Smooth muscle cell (in vitro differentiated cells): ENCODE results near the gene KRTAP5-1. TPM values are rescaled to one million over a fixed set of nuclear protein-coding genes. Genes with fewer than 3 reads are reported as not detected.
"Not testable (repeated sequence)": the region's sequence is repeated elsewhere in the genome, so short reads cannot be mapped to it uniquely, and the experiment has no call there.

Source experiments
- DNase-seq: peaks from one replicate; lab custom pipeline; 2025; ENCODE audit not compliant: unreplicated experiment; lab: John Stamatoyannopoulos, UW
- H2AFZ ChIP-seq: fragments of 200-600 bp; sonication (generic); 2 replicates; pipeline ENCODE4 v1.6.0; 2016; ENCODE audit warnings: antibody characterized with exemption, low read depth, mild to moderate bottlenecking
- H3F3A ChIP-seq: fragments of 200-600 bp; sonication (generic); 2 replicates; pipeline ENCODE4 v1.6.0; 2017; ENCODE audit warnings: antibody characterized with exemption, low read depth
- H3K27ac ChIP-seq: fragments of 200-600 bp; sonication (generic); 2 replicates; pipeline ENCODE4 v1.5.1; 2016; ENCODE audit warnings: low read depth, mild to moderate bottlenecking
- H3K27me3 ChIP-seq: fragments of 200-600 bp; sonication (generic); 2 replicates; pipeline ENCODE4 v1.6.1; 2016; ENCODE audit warnings: low read depth, mild to moderate bottlenecking
- H3K36me3 ChIP-seq: fragments of 200-600 bp; sonication (generic); 2 replicates; pipeline ENCODE4 v1.5.1; 2016; ENCODE audit warnings: low read depth
- H3K4me1 ChIP-seq: fragments of 200-600 bp; sonication (generic); 2 replicates; pipeline ENCODE4 v1.5.1; 2016; ENCODE audit warnings: low read depth
- H3K4me2 ChIP-seq: fragments of 200-600 bp; sonication (generic); 2 replicates; pipeline ENCODE4 v1.6.0; 2016; ENCODE audit warnings: mild to moderate bottlenecking
- H3K4me3 ChIP-seq: fragments of 200-600 bp; sonication (generic); 2 replicates; pipeline ENCODE4 v1.5.1; 2016; ENCODE audit warnings: mild to moderate bottlenecking
- H3K79me2 ChIP-seq: fragments of 200-600 bp; sonication (generic); 2 replicates; pipeline ENCODE4 v1.6.0; 2016; ENCODE audit warnings: low read depth, mild to moderate bottlenecking
- H3K9ac ChIP-seq: fragments of 200-600 bp; sonication (generic); 2 replicates; pipeline ENCODE4 v1.6.0; 2016; ENCODE audit warnings: low read depth
- H3K9me3 ChIP-seq: fragments of 200-600 bp; sonication (generic); replicated peaks from 2 replicates; pipeline ENCODE4 v1.5.1; 2016; ENCODE audit warnings: low read depth
- H4K20me1 ChIP-seq: fragments of 200-600 bp; sonication (generic); 2 replicates; pipeline ENCODE4 v1.6.0; 2016; ENCODE audit warnings: low read depth
- WGBS: methylation state at CpG from one replicate; pipeline ENCODE4 v1.1.7; 2016; ENCODE audit warnings: low lambda C conversion rate; 5-methylcytosine and 5-hydroxymethylcytosine counted together
- polyA plus RNA-seq: library from polyadenylated mRNA; unstranded; fragments of >200 nt; fragmentation: Nextera tagmentation; extraction: Ambion mirVana; gene quantifications from 2 replicates; pipeline ENCODE4 v1.2.1, GENCODE V29; 2016
- total RNA-seq: library from RNA; depleted of rRNA; stranded (reverse); fragments of >200 nt; gene quantifications from 2 replicates; pipeline ENCODE4 v1.2.3, GENCODE V29; 2014
- TF ChIP-seq, protein P1 (sequence below): fragments of 200-600 bp; sonication (generic); IDR thresholded peaks from 2 replicates; pipeline ENCODE4 v1.5.1; 2017; ENCODE audit warnings: borderline replicate concordance, mild to moderate bottlenecking, antibody characterized with exemption; ENCODE audit not compliant: insufficient read depth, poor library complexity, severe bottlenecking

Gene KRTAP5-1, protein sequence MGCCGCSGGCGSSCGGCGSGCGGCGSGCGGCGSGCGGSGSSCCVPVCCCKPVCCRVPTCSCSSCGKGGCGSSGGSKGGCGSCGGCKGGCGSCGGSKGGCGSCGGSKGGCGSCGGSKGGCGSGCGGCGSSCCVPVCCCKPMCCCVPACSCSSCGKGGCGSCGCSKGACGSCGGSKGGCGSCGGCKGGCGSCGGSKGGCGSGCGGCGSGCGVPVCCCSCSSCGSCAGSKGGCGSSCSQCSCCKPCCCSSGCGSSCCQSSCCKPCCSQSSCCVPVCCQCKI
- not detected in 2 replicates for total RNA-seq
- 0.45 TPM in 1 of 2 replicates, not detected in the other for polyA plus RNA-seq

DNA sequence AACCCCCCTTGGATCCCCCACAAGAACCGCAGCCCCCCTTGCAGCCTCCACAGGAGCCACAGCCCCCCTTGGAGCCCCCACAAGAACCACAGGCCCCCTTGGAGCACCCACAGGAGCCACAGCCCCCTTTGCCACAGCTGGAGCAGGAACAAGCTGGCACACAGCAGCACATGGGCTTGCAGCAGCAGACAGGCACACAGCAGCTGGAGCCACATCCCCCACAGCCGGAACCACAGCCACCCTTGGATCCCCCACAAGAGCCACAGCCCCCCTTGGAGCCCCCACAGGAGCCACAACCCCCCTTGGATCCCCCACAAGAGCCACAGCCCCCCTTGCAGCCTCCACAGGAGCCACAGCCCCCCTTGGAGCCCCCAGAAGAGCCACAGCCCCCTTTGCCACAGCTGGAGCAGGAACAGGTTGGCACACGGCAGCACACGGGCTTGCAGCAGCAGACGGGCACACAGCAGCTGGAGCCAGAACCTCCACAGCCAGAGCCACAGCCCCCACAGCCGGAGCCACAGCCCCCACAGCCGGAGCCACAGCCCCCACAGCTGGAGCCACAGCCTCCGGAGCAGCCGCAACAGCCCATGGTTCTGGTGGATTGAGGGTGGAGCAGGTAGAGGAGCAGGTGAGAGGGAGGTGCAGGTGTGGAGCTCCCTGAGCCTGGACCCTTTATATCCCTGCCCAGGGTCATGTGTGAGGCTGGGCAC lies at the start of gene KRTAP5-1:
Gene KRTAP5-1 (minus strand): TSS at position 623 of the 710 bp plus-strand sequence. CDS start 34 bp downstream, at position 589.
- H3K9ac ChIP-seq: not testable (repeated sequence)

DNA sequence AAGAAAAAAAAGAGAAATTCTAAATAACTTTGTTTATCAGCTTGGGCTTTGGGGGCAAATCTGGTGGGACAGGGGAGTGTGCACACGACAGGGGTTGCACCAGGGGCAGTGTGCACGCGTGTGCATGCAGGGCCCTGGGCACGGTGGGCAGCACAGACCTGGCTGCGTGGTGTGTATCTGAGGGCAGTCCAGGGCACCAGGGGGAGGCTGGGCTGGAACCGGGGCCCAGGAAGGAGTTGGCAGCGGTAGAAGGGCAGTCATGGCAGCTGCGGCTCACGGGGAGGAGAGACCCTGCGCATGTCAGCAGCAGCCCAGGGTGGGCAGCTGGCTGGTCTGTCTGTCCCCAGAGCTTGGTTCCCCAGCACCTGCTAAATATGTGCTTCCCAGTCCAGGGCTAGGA lies 48.8 kb upstream of the KRTAP5-1 start:
- Histone ChIP-seq H3F3A (no peaks in the 10 kb centered on the region), H3K27me3 (peaks cover 33% of the 10 kb centered on the region), H3K9ac (no peak overlapping the region), H2AFZ (no peak overlapping the region), H4K20me1 (no peaks in the 10 kb centered on the region), H3K79me2 (no peaks in the 10 kb centered on the region), H3K4me1 (no peaks in the 10 kb centered on the region), H3K36me3 (no peaks in the 10 kb centered on the region), H3K9me3 (no peaks in the 10 kb centered on the region), H3K27ac (no peak overlapping the region), H3K4me2 (no peak overlapping the region), H3K4me3 (no peak overlapping the region)
- no peak for DNase-seq
- TF ChIP-seq, protein P1, sequence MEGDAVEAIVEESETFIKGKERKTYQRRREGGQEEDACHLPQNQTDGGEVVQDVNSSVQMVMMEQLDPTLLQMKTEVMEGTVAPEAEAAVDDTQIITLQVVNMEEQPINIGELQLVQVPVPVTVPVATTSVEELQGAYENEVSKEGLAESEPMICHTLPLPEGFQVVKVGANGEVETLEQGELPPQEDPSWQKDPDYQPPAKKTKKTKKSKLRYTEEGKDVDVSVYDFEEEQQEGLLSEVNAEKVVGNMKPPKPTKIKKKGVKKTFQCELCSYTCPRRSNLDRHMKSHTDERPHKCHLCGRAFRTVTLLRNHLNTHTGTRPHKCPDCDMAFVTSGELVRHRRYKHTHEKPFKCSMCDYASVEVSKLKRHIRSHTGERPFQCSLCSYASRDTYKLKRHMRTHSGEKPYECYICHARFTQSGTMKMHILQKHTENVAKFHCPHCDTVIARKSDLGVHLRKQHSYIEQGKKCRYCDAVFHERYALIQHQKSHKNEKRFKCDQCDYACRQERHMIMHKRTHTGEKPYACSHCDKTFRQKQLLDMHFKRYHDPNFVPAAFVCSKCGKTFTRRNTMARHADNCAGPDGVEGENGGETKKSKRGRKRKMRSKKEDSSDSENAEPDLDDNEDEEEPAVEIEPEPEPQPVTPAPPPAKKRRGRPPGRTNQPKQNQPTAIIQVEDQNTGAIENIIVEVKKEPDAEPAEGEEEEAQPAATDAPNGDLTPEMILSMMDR: no peak
- WGBS: 91% methylated on average over 4 of the region's 10 CpGs

More for the DNA sequence above, at the start of gene KRTAP5-1:
- not testable (repeated sequence) for H3K4me2 ChIP-seq, H3K4me3 ChIP-seq, H4K20me1 ChIP-seq, H2AFZ ChIP-seq, H3K9me3 ChIP-seq, H3F3A ChIP-seq, H3K27ac ChIP-seq, H3K27me3 ChIP-seq, H3K79me2 ChIP-seq, DNase-seq, H3K36me3 ChIP-seq, H3K4me1 ChIP-seq
- WGBS: 89% methylated on average over 9 of the region's 9 CpGs

DNA sequence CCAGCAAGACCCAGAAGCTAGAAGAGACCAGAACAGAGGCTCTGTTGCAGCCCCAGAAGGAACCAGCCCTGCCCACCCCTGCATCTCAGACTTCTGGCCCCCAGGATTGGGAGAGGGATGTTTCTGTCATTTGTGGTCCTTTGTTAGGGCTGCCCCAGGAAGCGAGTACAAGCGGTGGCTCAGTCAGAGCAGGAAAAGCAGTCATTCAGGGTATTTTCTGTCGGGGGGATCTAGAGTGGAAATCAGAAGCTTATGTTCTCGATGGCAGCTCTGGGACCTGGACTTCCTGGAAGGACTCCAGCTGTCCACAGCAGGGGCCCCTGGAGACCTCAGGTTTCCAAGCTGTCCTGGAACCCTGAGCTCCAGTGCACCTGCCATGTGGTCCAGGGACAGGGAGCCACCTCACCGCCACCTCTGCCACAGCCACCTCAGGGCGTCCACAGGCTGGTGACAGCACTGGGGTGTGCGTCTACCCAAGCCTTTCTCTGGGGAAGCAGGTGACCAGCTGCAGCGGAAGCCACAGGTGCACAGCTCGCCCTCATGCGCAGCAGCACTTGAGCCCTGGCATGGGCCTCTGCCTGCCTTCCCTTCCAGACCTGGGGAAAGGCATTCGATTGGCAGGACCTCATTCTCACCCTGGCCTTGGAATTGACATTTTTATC lies 47.1 kb upstream of the KRTAP5-1 start:
- H4K20me1 ChIP-seq: no peaks in the 10 kb centered on the region
- no peak overlapping the region for H3K4me3 ChIP-seq
- TF ChIP-seq, protein P1: no peak
- no peak for DNase-seq
- H3K36me3 ChIP-seq: no peaks in the 10 kb centered on the region
- H3K9ac ChIP-seq: no peak overlapping the region
- H3K27me3 ChIP-seq: peaks cover 36% of the 10 kb centered on the region
- H3K27ac ChIP-seq: no peak overlapping the region
- no peaks in the 10 kb centered on the region for H3F3A ChIP-seq
- no peak overlapping the region for H3K4me2 ChIP-seq
- WGBS: 75% methylated on average over 11 of the region's 11 CpGs
- no peaks in the 10 kb centered on the region for H3K4me1 ChIP-seq
- no peaks in the 10 kb centered on the region for H3K79me2 ChIP-seq
- no peaks in the 10 kb centered on the region for H3K9me3 ChIP-seq
- no peak overlapping the region for H2AFZ ChIP-seq

DNA sequence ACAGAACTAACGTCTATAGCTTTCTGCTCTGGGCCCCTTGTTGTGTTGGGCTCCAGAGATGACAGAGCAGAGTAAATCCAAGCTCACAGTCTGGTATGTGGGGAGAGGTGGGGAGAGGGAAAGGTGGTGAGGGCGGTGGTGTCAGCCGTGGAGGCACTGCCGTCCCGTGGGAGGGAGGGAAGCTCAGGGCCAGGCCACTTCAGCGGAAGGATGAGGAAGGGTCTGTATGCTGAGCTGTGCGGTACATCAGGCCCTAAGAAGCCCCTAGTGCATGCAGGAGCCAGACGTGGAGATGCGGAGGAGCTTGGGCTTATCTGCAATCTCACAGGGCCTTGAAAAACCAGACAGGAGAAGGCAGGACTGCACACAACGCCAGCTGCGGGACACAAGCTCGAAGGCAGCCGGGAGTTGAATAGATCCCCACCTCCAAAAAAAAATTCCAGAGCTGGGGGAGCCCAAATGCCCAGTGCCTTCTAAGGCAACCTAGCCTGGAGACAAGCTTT lies 46.0 kb upstream of the KRTAP5-1 start:
- peaks cover 45% of the 10 kb centered on the region for H3K27me3 ChIP-seq

More for the DNA sequence above, 46.0 kb upstream of the KRTAP5-1 start:
- Histone ChIP-seq H4K20me1 (no peaks in the 10 kb centered on the region), H3K27ac (no peak overlapping the region), H3F3A (no peaks in the 10 kb centered on the region), H3K4me2 (no peak overlapping the region), H3K9me3 (no peaks in the 10 kb centered on the region), H3K4me3 (no peak overlapping the region), H2AFZ (no peak overlapping the region), H3K36me3 (no peaks in the 10 kb centered on the region), H3K4me1 (no peaks in the 10 kb centered on the region), H3K79me2 (no peaks in the 10 kb centered on the region), H3K9ac (no peak overlapping the region)
- no peak for DNase-seq
- 78% methylated on average over 13 of the region's 13 CpGs for WGBS
- TF ChIP-seq, protein P1: no peak
